IMR-90 (cell line): ENCODE data around the gene ST6GALNAC5. TPM values are rescaled to one million over a fixed set of nuclear protein-coding genes. Genes with fewer than 3 reads are reported as not detected.

Experiments
- ATAC-seq: fragments of 200-7000 bp; cut with Tn5 transposase; 2 replicates; pipeline ENCODE4 v1.9.1; 2020; ENCODE audit warnings: low read depth, mild to moderate bottlenecking, moderate library complexity
- BruUV-seq: library from RNA; stranded (reverse); fragments of 400-500 nt; replicated peaks from 2 replicates; lab custom pipeline; 2021; lab: Mats Ljungman, UMichigan
- CTCF ChIA-PET: fragments of 300-600 bp; formaldehyde crosslinking; extraction: SDS; loops from one replicate; lab custom pipeline; 2021; ENCODE audit warnings: antibody characterized with exemption; lab: Yijun Ruan, JAX
- POLR2A ChIA-PET: fragments of 300-600 bp; sonication (Branson Sonifier 250); formaldehyde crosslinking; loops from one replicate; lab custom pipeline; 2022; ENCODE audit warnings: antibody characterized with exemption; ENCODE audit not compliant: unreplicated experiment; lab: Charles Lee
- DNase-seq: peaks from one replicate; pipeline ENCODE4 v3.0.0; 2013
- H2AFZ ChIP-seq: replicated peaks from 2 replicates; pipeline ENCODE3; 2013; ENCODE audit warnings: low read length, mild to moderate bottlenecking; ENCODE audit not compliant: poor library complexity
- H2AK5ac ChIP-seq: 2 replicates; pipeline ENCODE4 v1.6.1; 2013; ENCODE audit warnings: low read depth, low read length, inconsistent platforms
- H2AK9ac ChIP-seq: replicated peaks from 2 replicates; pipeline ENCODE3; 2013; ENCODE audit warnings: mild to moderate bottlenecking, low read depth, low read length, moderate library complexity; ENCODE audit not compliant: poor library complexity
- H2BK120ac ChIP-seq: 2 replicates; pipeline ENCODE4 v1.6.1; 2013; ENCODE audit warnings: low read depth, low read length, inconsistent platforms
- H2BK15ac ChIP-seq: 3 replicates; pipeline ENCODE4 v1.6.1; 2013; ENCODE audit warnings: low read depth, low read length, inconsistent platforms
- H2BK20ac ChIP-seq: 2 replicates; pipeline ENCODE4 v1.6.1; 2013; ENCODE audit warnings: low read depth, mild to moderate bottlenecking, inconsistent platforms, low read length, moderate library complexity
- H2BK5ac ChIP-seq: 2 replicates; pipeline ENCODE4 v1.6.1; 2013; ENCODE audit warnings: mild to moderate bottlenecking, low read depth, low read length, inconsistent platforms; ENCODE audit not compliant: poor library complexity, severe bottlenecking
- H3K14ac ChIP-seq: replicated peaks from 2 replicates; pipeline ENCODE4 v1.6.1; 2013; ENCODE audit warnings: low read depth, low read length, inconsistent platforms
- H3K18ac ChIP-seq: 2 replicates; pipeline ENCODE4 v1.6.1; 2013; ENCODE audit warnings: low read depth, low read length, control low read depth
- H3K23ac ChIP-seq: 2 replicates; pipeline ENCODE4 v1.6.1; 2013; ENCODE audit warnings: low read depth, low read length, inconsistent platforms
- H3K27ac ChIP-seq: 2 replicates; pipeline ENCODE4 v1.5.1; 2013; ENCODE audit warnings: mild to moderate bottlenecking, control low read depth, low read length; ENCODE audit not compliant: insufficient read depth
- H3K27me3 ChIP-seq: 2 replicates; pipeline ENCODE4 v1.6.1; 2013; ENCODE audit warnings: low read length; ENCODE audit not compliant: control insufficient read depth, insufficient read depth
- H3K36me3 ChIP-seq: 2 replicates; pipeline ENCODE4 v1.6.1; 2013; ENCODE audit warnings: low read length, mixed read lengths; ENCODE audit not compliant: control insufficient read depth, insufficient read depth
- H3K4ac ChIP-seq: 2 replicates; pipeline ENCODE4 v1.6.1; 2013; ENCODE audit warnings: low read depth, low read length, inconsistent platforms
- H3K4me1 ChIP-seq: 2 replicates; pipeline ENCODE4 v1.6.1; 2013; ENCODE audit warnings: low read length, mixed read lengths; ENCODE audit not compliant: control insufficient read depth, insufficient read depth
- H3K4me2 ChIP-seq: 2 replicates; pipeline ENCODE4 v1.6.1; 2013; ENCODE audit warnings: low read depth, mild to moderate bottlenecking, control low read depth, low read length, moderate library complexity
- H3K4me3 ChIP-seq: 2 replicates; pipeline ENCODE4 v1.5.1; 2013; ENCODE audit warnings: low read depth, mild to moderate bottlenecking, control low read depth, low read length, moderate library complexity; ENCODE audit not compliant: insufficient read depth
- H3K56ac ChIP-seq: 2 replicates; pipeline ENCODE4 v1.6.1; 2013; ENCODE audit warnings: low read length, inconsistent platforms; ENCODE audit not compliant: insufficient read depth; ENCODE audit errors: extremely low read depth
- H3K79me1 ChIP-seq, 2 experiments: 2 replicates each; pipeline ENCODE4 v1.6.1; 2013; ENCODE audit warnings: low read length in 2 of 2, inconsistent platforms in 1 of 2, low read depth in 1 of 2
- H3K9ac ChIP-seq: 2 replicates; pipeline ENCODE4 v1.6.1; 2013; ENCODE audit warnings: low read depth, low read length, control low read depth
- H3K9me1 ChIP-seq: 2 replicates; pipeline ENCODE4 v1.6.1; 2013; ENCODE audit warnings: low read length, inconsistent platforms; ENCODE audit not compliant: insufficient read depth
- H3K9me3 ChIP-seq: 2 replicates; pipeline ENCODE4 v1.6.1; 2013; ENCODE audit warnings: low read length; ENCODE audit not compliant: control insufficient read depth, insufficient read depth
- H4K20me1 ChIP-seq: 2 replicates; pipeline ENCODE4 v1.6.1; 2013; ENCODE audit warnings: low read length, inconsistent platforms; ENCODE audit not compliant: insufficient read depth
- H4K5ac ChIP-seq: 2 replicates; pipeline ENCODE4 v1.6.1; 2013; ENCODE audit warnings: mild to moderate bottlenecking, low read depth, low read length, control low read depth
- H4K8ac ChIP-seq, 2 experiments: 2 replicates each; pipeline ENCODE4 v1.6.1; 2013; ENCODE audit warnings: low read depth in 2 of 2, low read length in 2 of 2, control low read depth in 1 of 2, inconsistent platforms in 1 of 2
- H4K91ac ChIP-seq: 2 replicates; pipeline ENCODE4 v1.6.1; 2013; ENCODE audit warnings: low read depth, low read length, inconsistent platforms; ENCODE audit not compliant: insufficient read depth
- POLR2A ChIP-seq: IDR thresholded peaks from 2 replicates; pipeline ENCODE4 v1.6.1; 2012; ENCODE audit warnings: mild to moderate bottlenecking, low read depth, low read length
- SMC3 ChIP-seq: fragments of 150-350 bp; IDR thresholded peaks from 2 replicates; pipeline ENCODE4 v1.6.1; 2016; ENCODE audit warnings: low read depth, mild to moderate bottlenecking, antibody characterized with exemption, low read length, moderate library complexity
- dilution Hi-C: fragments of 300-500 bp; cut with HindIII; formaldehyde crosslinking; loops from one replicate; pipeline ENCODE4 v1.14.3; 2018; ENCODE audit warnings: low sequenced_read_pairs; ENCODE audit not compliant: unreplicated experiment
- in situ Hi-C: fragments of 300-500 bp; cut with MboI; formaldehyde crosslinking; loops from 3 replicates; pipeline ENCODE4 v1.14.3; 2019; ENCODE audit warnings: low sequenced_read_pairs, inconsistent platforms, mixed read lengths
- intact Hi-C: fragments of 100-400 bp; cut with micrococcal nuclease; formaldehyde crosslinking; loops from 2 replicates; pipeline ENCODE4 v1.10.0; 2022
- polyA plus RNA-seq, 3 experiments: library from polyadenylated mRNA; depleted of rRNA; stranded (reverse); fragments of >200 nt; gene quantifications; 2 replicates each; pipeline ENCODE4 v1.2.3, GENCODE V29; 2012; ENCODE audit warnings: low replicate concordance in 1 of 3
- total RNA-seq: library from RNA; depleted of rRNA; stranded (reverse); fragments of >200 nt; gene quantifications from 2 replicates; pipeline ENCODE4 v1.2.3, GENCODE V29; 2012

Gene ST6GALNAC5
- total and polyA plus RNA-seq, 2 of the 4 experiments (the other 2 are of a cell fraction) = 3.4 to 4.0 TPM

DNA sequence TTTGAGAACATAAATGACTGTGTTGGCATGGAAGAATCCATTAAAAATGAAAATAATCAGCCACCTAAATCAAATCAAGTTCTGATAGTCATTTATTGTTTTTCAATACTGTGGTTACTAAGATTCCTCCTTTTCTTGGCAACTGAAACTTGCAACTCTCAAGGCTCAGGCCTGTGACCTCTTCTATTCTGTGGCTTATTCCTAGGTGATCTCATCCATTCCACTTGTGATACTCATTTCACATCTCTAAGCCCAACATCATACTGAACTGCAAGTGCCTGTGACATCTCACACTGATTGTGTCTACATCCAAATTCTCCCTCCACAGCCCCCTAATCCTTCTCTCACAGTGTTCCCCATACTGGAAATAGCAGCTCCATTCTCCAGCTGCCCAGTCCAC lies 4.8 kb upstream of the ST6GALNAC5 start:
- dilution Hi-C loops = no loop called here
- intact Hi-C loops = loop anchor here (10.0 kb wide), 1 partner anchor 172 kb away; no protein-coding TSS in a partner anchor
- Histone ChIP-seq H4K5ac (no peak overlapping the region), H3K23ac (no peak overlapping the region), H3K9me1 (no peaks in the 10 kb centered on the region), H2BK15ac (no peak overlapping the region), H2AFZ (no peak overlapping the region), H3K9me3 (no peaks in the 10 kb centered on the region), H3K14ac (no peak overlapping the region), H3K79me1 (no peaks in the 10 kb centered on the region), H2AK5ac (no peak overlapping the region), H4K8ac (no peak overlapping the region), H3K18ac (no peak overlapping the region), H2BK5ac (no peak overlapping the region), H3K9ac (no peak overlapping the region), H3K4ac (no peak overlapping the region), H4K91ac (no peak overlapping the region), H4K20me1 (no peaks in the 10 kb centered on the region), H3K4me2 (no peak overlapping the region), H2BK120ac (no peak overlapping the region), H3K36me3 (no peaks in the 10 kb centered on the region), H2BK20ac (no peak overlapping the region), H3K56ac (no peak overlapping the region), H3K27me3 (peaks cover 8% of the 10 kb centered on the region), H3K4me1 (no peaks in the 10 kb centered on the region; the same call in 1 of the 2 replicates), H2AK9ac (no peak overlapping the region), H3K4me3 (no peak overlapping the region), H3K27ac (no peak overlapping the region)
- ChIA-PET POLR2A (no interaction called here), CTCF (no interaction called here)
- in situ Hi-C loops = no loop called here
- ATAC-seq (peak; percentile 80), DNase-seq (peak; percentile 75)
- no peak for TF ChIP-seq POLR2A
- no peak for TF ChIP-seq SMC3
- no TSS peak for BruUV-seq
